Heart right ventricle (tissue), 16 donors: Measurements from ENCODE around the gene FOXC1. TPM values are rescaled to one million over a fixed set of nuclear protein-coding genes. Genes with fewer than 3 reads are reported as not detected.

Experiments
- ATAC-seq, 8 donors: fragments of 200-7000 bp; cut with Tn5 transposase; one replicate each; pipeline ENCODE4 v1.9.1; 2020; ENCODE audit warnings: mild to moderate bottlenecking in 8 of 8, moderate library complexity in 8 of 8, moderate number of reproducible peaks in 1 of 8
- DNase-seq, 2 donors: peaks; one replicate each; pipeline ENCODE4 v3.0.0-alpha.2; 2020
- H3K27ac ChIP-seq, 10 donors: fragments of 200-600 bp; sonication (generic) in 2 of 10; one replicate each; pipeline versions ENCODE4 v1.5.0 to v1.8.0; 2020 to 2022; ENCODE audit warnings: mild to moderate bottlenecking in 3 of 10
- H3K27me3 ChIP-seq, 7 donors: fragments of 200-600 bp; one replicate each; pipeline ENCODE4 v1.8.0; 2021 to 2022; ENCODE audit warnings: mild to moderate bottlenecking in 2 of 7
- H3K36me3 ChIP-seq, 9 donors: fragments of 200-600 bp; sonication (generic) in 1 of 9; one replicate each; pipeline versions ENCODE4 v1.5.0 to v1.8.0; 2020 to 2022; ENCODE audit warnings: mild to moderate bottlenecking in 2 of 9
- H3K4me1 ChIP-seq, 9 donors: fragments of 200-600 bp; sonication (generic) in 1 of 9; one replicate each; pipeline versions ENCODE4 v1.5.0 to v1.8.0; 2020 to 2022; ENCODE audit warnings: mild to moderate bottlenecking in 4 of 9
- H3K4me3 ChIP-seq, 10 donors: fragments of 200-600 bp; sonication (generic) in 2 of 10; one replicate each; pipeline versions ENCODE4 v1.5.0 to v1.8.0; 2020 to 2022; ENCODE audit warnings: mild to moderate bottlenecking in 7 of 10, moderate library complexity in 2 of 10
- H3K9me3 ChIP-seq, 11 donors: fragments of 200-600 bp in 10 of 11; sonication (generic) in 2 of 11; one replicate each; pipeline versions ENCODE4 v1.5.0 to v1.8.0; 2013 to 2022; ENCODE audit warnings: mild to moderate bottlenecking in 2 of 11, control low read depth in 1 of 11, moderate library complexity in 1 of 11
- CTCF ChIP-seq, 9 donors: fragments of 200-600 bp; sonication (generic) in 2 of 9; IDR thresholded peaks; one replicate each; pipeline versions ENCODE4 v1.5.0 to v1.8.0; 2021 to 2022; ENCODE audit warnings: antibody characterized with exemption in 9 of 9, mild to moderate bottlenecking in 5 of 9, moderate library complexity in 1 of 9
- WGBS, 2 donors: extraction: QIAGEN DNeasy Blood & Tissue Kit; methylation state at CpG; one replicate each; pipeline ENCODE4 v1.1.7; 2013; ENCODE audit warnings: inconsistent platforms in 1 of 2; 5-methylcytosine and 5-hydroxymethylcytosine counted together
- intact Hi-C, 10 donors: fragments of 100-400 bp; cut with DNase I; formaldehyde crosslinking; loops; one replicate each; pipeline versions ENCODE4 v1.11.1 to v1.14.2; 2022
- polyA plus RNA-seq, 2 donors: library from polyadenylated mRNA; stranded (reverse); fragments of 200-250 nt; gene quantifications; one replicate each; pipeline ENCODE4 v1.2.3, GENCODE V29; 2013
- total RNA-seq, 10 donors: library from RNA; stranded (reverse); fragmentation: NEBNext Ultra II Directional in 3 of 10; extraction: Animal tissue kit (Norgen Biotek cat#: 25700) in 3 of 10; gene quantifications; one replicate each; pipeline versions ENCODE4 v1.2.1 to v1.2.4, GENCODE V29; 2021 to 2023
- donor health status: Arrhythmogenic right ventricular cardiomyopathy.
- donor health status: ischemic (EF 13 %, LVEDD 7.1; RV severe dilation, severe dysfunction).
- donor health status: healthy with polysubstance abuse.
- donor health status: DM: no; HTN: yes; CAD: no.
- donor health status: DM: no; HTN: no; CAD: no.
- donor health status: ischemic (EF 25% LVEDD 6.9; RV normal size, moderate dysfunction).
- donor health status: ischemic (EF 25% LVEDD 5.7; RV mildly dilated, moderate dysfunction).
- donor health status: healthy.
- donor health status: DM: yes; HTN: yes; CAD: no.
- donor health status: Ischemic cardiomyopathy.
- donor health status: ischemic (EF 35%, LVEDD 5.7; RV mildly dilated, moderate dysfunction).
- donor health status: nonischemic (EF 11% LVEDD 7.7; RV severe dilation, severe dysfunction).
- donor health status: DM: yes; HTN: yes; CAD: no.
- donor health status: PGD.
- donor health status: ischemic (EF 29% LVEDD 5.4; RV normal size, mild dysfunction).
- donor health status: nonischemic (EF 23%, LVEDD 6.1; RV moderate dilation, normal function).

The FOXC1 gene
- total and polyA plus RNA-seq, 12 donors: 2.8 to 7.4 (median 4.0) TPM

GRCh38 chr6:1614448-1615150, 4.9 kb downstream of the FOXC1 start:
- intact Hi-C loops: loop anchor here in 1 of 10 donors (5.0 to 10.0 kb wide), 2 partner anchors 73 to 190 kb away; no protein-coding TSS in a partner anchor
- H3K27ac ChIP-seq: peak overlapping the region in 9 of 10 donors; percentile 23 to 93 (median 67)
- ATAC-seq: peak in 1 of 8 donors; percentile 6
- peak overlapping the region in 9 of 10 donors; percentile 62 to 81 (median 71) for H3K4me3 ChIP-seq
- no peaks in the 10 kb centered on the region for H3K9me3 ChIP-seq
- H3K36me3 ChIP-seq: no peaks in the 10 kb centered on the region
- no peak for TF ChIP-seq CTCF (IDR thresholded peaks at IDR 0.05)
- H3K4me1 ChIP-seq: peaks cover 0 to 40% (median 3%) of the 10 kb centered on the region in 9 donors
- DNase-seq: peak in 1 of 2 donors; percentile 26
- WGBS, 2 donors: 13 to 33% methylated on average over 79 to 84 of the region's 85 CpGs
- H3K27me3 ChIP-seq: peaks cover 0 to 96% (median 58%) of the 10 kb centered on the region in 7 donors

- Histone ChIP-seq H3K27ac (peak overlapping the region in 6 of 10 donors; percentile 23 to 93 (median 66)), H3K4me1 (peaks cover 0 to 47% (median 7%) of the 10 kb centered on the region in 9 donors), H3K4me3 (peak overlapping the region in 9 of 10 donors; percentile 62 to 81 (median 71)), H3K9me3 (no peaks in the 10 kb centered on the region), H3K36me3 (no peaks in the 10 kb centered on the region), H3K27me3 (peaks cover 0 to 98% (median 65%) of the 10 kb centered on the region in 7 donors)
- ATAC-seq (no peak), DNase-seq (no peak)
- 63 to 71% methylated on average over 48 to 50 of the region's 50 CpGs for WGBS, 2 donors
- TF ChIP-seq CTCF (IDR thresholded peaks at IDR 0.05): no peak
- intact Hi-C loops: loop anchor here in 1 of 10 donors (10.0 kb wide), 1 partner anchor 189 kb away; no protein-coding TSS in a partner anchor
These were observed 5.6 kb downstream of the FOXC1 start for GRCh38 chr6:1615151-1615852.

- Histone ChIP-seq H3K4me3 (peak overlapping the region in 4 of 10 donors; percentile 65 to 81 (median 76)), H3K27ac (no peak overlapping the region), H3K4me1 (peaks cover 0 to 46% (median 7%) of the 10 kb centered on the region in 9 donors), H3K36me3 (no peaks in the 10 kb centered on the region), H3K27me3 (peaks cover 0 to 99% (median 71%) of the 10 kb centered on the region in 7 donors), H3K9me3 (no peaks in the 10 kb centered on the region)
- 86 to 91% methylated on average over 10 of the region's 10 CpGs for WGBS, 2 donors
- no peak for DNase-seq
- intact Hi-C loops: loop anchor here in 1 of 10 donors (10.0 kb wide), 1 partner anchor 189 kb away; no protein-coding TSS in a partner anchor
- no peak for ATAC-seq
- no peak for TF ChIP-seq CTCF (IDR thresholded peaks at IDR 0.05)
These were observed 6.2 kb downstream of the FOXC1 start for GRCh38 chr6:1615853-1616420.
